HG02970 (cell line): Measurements from ENCODE around the gene PAQR5.

Source experiments
- ATAC-seq: cut with Tn5 transposase; IDR thresholded peaks from one replicate; pipeline ENCODE4 v1.9.1; 2021; ENCODE audit warnings: mild to moderate bottlenecking, moderate library complexity, moderate number of reproducible peaks; ENCODE audit not compliant: unreplicated experiment, low FRiP score

Gene PAQR5

GRCh38 chr15:69452692-69453521 lies 154.2 kb downstream of the PAQR5 start, which contains the start of gene RPLP1:
RPLP1 (plus strand) TSS chr15:69452818; CDS start chr15:69452949, 131 bp downstream.
- ATAC-seq: peak; percentile 85

GRCh38 chr15:69454953-69455352 lies 156.2 kb downstream of the PAQR5 start:
- no peak for ATAC-seq

GRCh38 chr15:69456208-69457166 lies 157.8 kb downstream of the PAQR5 start:
- no peak for ATAC-seq
